ENCODE data around the gene PDLIM3. TPM values are rescaled to one million over a fixed set of nuclear protein-coding genes. Genes with fewer than 3 reads are reported as not detected.

The PDLIM3 gene
- total RNA-seq, 1 donor, result 15.1 TPM

- peak; percentile 6 for DNase-seq (ENCODE audit: low read depth)
- no peak overlapping the region for H3K4me3 ChIP-seq (ENCODE audit: low read depth, low read length)
- no peak for TF ChIP-seq CTCF (IDR thresholded peaks at IDR 0.05; ENCODE audit: insufficient read depth, low read depth, low read length)
These were observed 41.1 kb upstream of the PDLIM3 start for GRCh38 chr4:185576314-185576961.

GRCh38 chr4:185573651-185574199 is 38.4 kb upstream of the PDLIM3 start:
- no peak overlapping the region for H3K4me3 ChIP-seq (ENCODE audit: low read depth, low read length)
- TF ChIP-seq CTCF (IDR thresholded peaks at IDR 0.05; ENCODE audit: insufficient read depth, low read depth, low read length), result no peak
- peak; percentile 87 for DNase-seq (ENCODE audit: low read depth)

- no peak overlapping the region for H3K4me3 ChIP-seq (ENCODE audit: low read depth, low read length)
- no peak for DNase-seq (ENCODE audit: low read depth)
- TF ChIP-seq CTCF (IDR thresholded peaks at IDR 0.05; ENCODE audit: insufficient read depth, low read depth, low read length), result no peak
These were observed 35.4 kb upstream of the PDLIM3 start for GRCh38 chr4:185570727-185571126.

- TF ChIP-seq CTCF (IDR thresholded peaks at IDR 0.05; ENCODE audit: insufficient read depth, low read depth, low read length), result no peak
- no peak overlapping the region for H3K4me3 ChIP-seq (ENCODE audit: low read depth, low read length)
- DNase-seq (ENCODE audit: low read depth), result peak; percentile 92
These were observed 32.4 kb upstream of the PDLIM3 start for GRCh38 chr4:185567381-185568376.

- peak; percentile 95 for DNase-seq (ENCODE audit: low read depth)
- H3K4me3 ChIP-seq (ENCODE audit: low read depth, low read length), result no peak overlapping the region
- no peak for TF ChIP-seq CTCF (IDR thresholded peaks at IDR 0.05; ENCODE audit: insufficient read depth, low read depth, low read length)
These were observed 31.7 kb upstream of the PDLIM3 start for GRCh38 chr4:185566972-185567371.

- peak; percentile 34 for DNase-seq (ENCODE audit: low read depth)
- no peak overlapping the region for H3K4me3 ChIP-seq (ENCODE audit: low read depth, low read length)
- TF ChIP-seq CTCF (IDR thresholded peaks at IDR 0.05; ENCODE audit: insufficient read depth, low read depth, low read length), result no peak
These were observed 31.1 kb upstream of the PDLIM3 start for GRCh38 chr4:185566425-185566824.

Measured in fibroblast of villous mesenchyme (primary cell).